ENCODE measurements around the gene CD58. TPM values are rescaled to one million over a fixed set of nuclear protein-coding genes. Genes with fewer than 3 reads are reported as not detected.
A peak's percentile ranks its signal among the peaks of the same experiment; 100 is the strongest.

CD58 gene
- total and polyA plus RNA-seq, 12 donors, result 17.2 to 44.3 (median 28.9) TPM

- peak in 1 of 8 donors; percentile 7 for ATAC-seq
- H3K36me3 ChIP-seq, result no peaks in the 10 kb centered on the region
- DNase-seq, result no peak
- peaks cover 0 to 78% (median 8%) of the 10 kb centered on the region in 9 donors for H3K4me1 ChIP-seq
- no peaks in the 10 kb centered on the region for H3K27me3 ChIP-seq
- 83 to 97% methylated on average over 3 of the region's 3 CpGs for WGBS, 2 donors
- intact Hi-C loops (cut with DNase I), result no loop called here
- no peak for TF ChIP-seq CTCF (IDR thresholded peaks at IDR 0.05)
- H3K4me3 ChIP-seq, result no peak overlapping the region
- no peaks in the 10 kb centered on the region for H3K9me3 ChIP-seq
- peak overlapping the region in 3 of 10 donors; percentile 15 to 79 (median 16) for H3K27ac ChIP-seq
Measured at GRCh38 chr1:116508984-116509980, 61.5 kb downstream of the CD58 start.

- H3K36me3 ChIP-seq, result no peaks in the 10 kb centered on the region
Measured at GRCh38 chr1:116508085-116508983, 62.5 kb downstream of the CD58 start.

GRCh38 chr1:116507631-116508030 lies 63.2 kb downstream of the CD58 start:
- no peaks in the 10 kb centered on the region for H3K27me3 ChIP-seq
- no peaks in the 10 kb centered on the region for H3K9me3 ChIP-seq
- no peak for DNase-seq
- 91 to 94% methylated on average over 2 of the region's 2 CpGs for WGBS, 2 donors
- H3K36me3 ChIP-seq, result no peaks in the 10 kb centered on the region
- H3K4me3 ChIP-seq, result no peak overlapping the region
- no peak overlapping the region for H3K27ac ChIP-seq
- TF ChIP-seq CTCF (IDR thresholded peaks at IDR 0.05), result no peak
- ATAC-seq, result no peak
- peaks cover 0 to 84% (median 14%) of the 10 kb centered on the region in 9 donors for H3K4me1 ChIP-seq
- intact Hi-C loops (cut with DNase I), result no loop called here

More at GRCh38 chr1:116508085-116508983, 62.5 kb downstream of the CD58 start:
- Histone ChIP-seq H3K27ac (peak overlapping the region in 2 of 10 donors; percentile 15 to 79), H3K4me1 (peaks cover 0 to 79% (median 15%) of the 10 kb centered on the region in 9 donors), H3K27me3 (no peaks in the 10 kb centered on the region), H3K9me3 (no peaks in the 10 kb centered on the region), H3K4me3 (no peak overlapping the region)
- intact Hi-C loops (cut with DNase I), result no loop called here
- 88 to 94% methylated on average over 4 of the region's 4 CpGs for WGBS, 2 donors
- ATAC-seq, result no peak
- no peak for TF ChIP-seq CTCF (IDR thresholded peaks at IDR 0.05)
- no peak for DNase-seq
